Stimulated activated naive CD8-positive, alpha-beta T cell treated with anti-CD3 and anti-CD28 coated beads, Interleukin-15, amount 100 ng/mL, for 72 hours (primary cell): ENCODE measurements around the gene CCNB2.

Source experiments
- ATAC-seq: fragments of 150-1000 bp; cut with Tn5 transposase; 2 replicates; pipeline ENCODE4 v1.10.0; 2021; ENCODE audit warnings: mild to moderate bottlenecking, moderate library complexity
- DNase-seq, 2 donors: peaks; one replicate each; pipeline ENCODE4 v3.0.0; 2021 to 2022
- H3K27ac Mint-ChIP-seq, 2 donors: one replicate each; pipeline ENCODE4 v1.8.0; 2022; ENCODE audit warnings: mild to moderate bottlenecking in 2 of 2, mixed read lengths in 2 of 2, moderate library complexity in 2 of 2
- H3K27me3 Mint-ChIP-seq: one replicate; pipeline ENCODE4 v1.8.0; 2022; ENCODE audit warnings: mixed read lengths
- H3K4me1 Mint-ChIP-seq: one replicate; pipeline ENCODE4 v1.8.0; 2022; ENCODE audit warnings: mild to moderate bottlenecking, mixed read lengths
- H3K4me3 Mint-ChIP-seq, 2 donors: one replicate each; pipeline ENCODE4 v1.8.0; 2022; ENCODE audit warnings: mild to moderate bottlenecking in 2 of 2, mixed read lengths in 2 of 2, moderate library complexity in 1 of 2
- H3K9me3 Mint-ChIP-seq, 2 donors: one replicate each; pipeline ENCODE4 v1.8.0; 2022; ENCODE audit warnings: mixed read lengths in 2 of 2

The CCNB2 gene

DNA sequence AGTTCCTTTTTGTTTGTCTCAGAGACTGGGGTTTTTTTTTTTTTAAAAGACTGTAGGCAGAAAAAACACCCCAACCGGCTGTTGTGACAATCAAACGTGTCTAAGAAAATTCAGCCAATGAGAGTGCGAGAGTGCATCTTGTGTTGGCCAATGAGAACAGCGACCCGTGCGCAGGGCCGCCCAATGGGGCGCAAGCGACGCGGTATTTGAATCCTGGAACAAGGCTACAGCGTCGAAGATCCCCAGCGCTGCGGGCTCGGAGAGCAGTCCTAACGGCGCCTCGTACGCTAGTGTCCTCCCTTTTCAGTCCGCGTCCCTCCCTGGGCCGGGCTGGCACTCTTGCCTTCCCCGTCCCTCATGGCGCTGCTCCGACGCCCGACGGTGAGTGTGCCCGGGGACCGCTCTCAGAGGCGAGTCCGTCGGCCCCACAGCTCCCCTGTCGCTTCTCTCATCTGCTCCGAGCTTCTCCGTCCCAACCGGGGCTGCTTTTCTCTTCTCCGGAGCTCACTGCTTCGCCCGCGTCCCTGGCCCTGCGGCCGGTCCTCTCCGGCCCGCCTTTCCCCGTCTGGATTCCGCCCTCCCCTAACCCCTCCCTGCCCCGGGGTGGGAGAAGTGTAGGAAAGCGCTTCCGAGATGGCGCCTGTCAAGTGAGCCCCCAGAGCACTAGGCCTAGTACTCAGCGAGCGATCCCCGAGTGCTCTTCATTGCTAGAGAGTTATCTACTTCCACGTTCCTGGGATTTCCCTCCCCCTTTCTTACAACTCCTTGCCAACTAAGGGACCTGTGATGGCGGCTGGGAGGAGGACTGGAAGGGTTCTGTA, at the start of gene CCNB2:
Gene CCNB2 (plus strand): TSS at position 235 of the 821 bp plus-strand sequence. CDS start 123 bp downstream, at position 358.
- Mint-ChIP-seq H3K27me3 (no peaks in the 10 kb centered on the region), H3K4me1 (peaks cover 16% of the 10 kb centered on the region), H3K27ac (peak within 1 kb of the TSS; percentile 99 to 100), H3K4me3 (peak within 1 kb of the TSS; percentile 91 to 94), H3K9me3 (no peaks in the 10 kb centered on the region)
- DNase-seq (peak; percentile 80 to 88), ATAC-seq (peak; percentile 99)

DNA sequence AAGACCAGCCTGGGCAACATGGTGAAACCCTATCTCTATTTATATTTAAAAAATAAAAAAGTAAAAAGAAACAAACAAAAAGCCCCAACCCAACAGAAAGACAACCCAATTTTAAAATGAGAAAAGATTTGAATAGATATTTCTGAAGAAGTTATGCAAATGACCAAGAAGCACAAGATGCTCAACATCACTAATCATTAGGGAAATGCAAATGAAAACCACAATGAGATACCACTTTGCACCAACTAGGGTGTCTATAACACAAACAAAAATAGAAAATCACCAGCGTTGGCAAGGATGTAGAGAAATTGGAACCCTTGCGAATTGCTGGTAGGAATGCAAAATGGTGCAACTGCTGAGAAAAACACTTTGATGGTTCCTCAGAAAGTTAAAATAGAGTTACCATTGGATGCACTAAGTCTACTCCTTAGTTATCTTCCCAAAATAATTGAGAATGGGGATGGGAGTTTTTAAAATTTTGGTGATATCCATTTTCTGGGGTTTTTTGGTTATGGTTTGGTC, 45.8 kb upstream of the CCNB2 start:
- Mint-ChIP-seq H3K4me1 (peaks cover 6% of the 10 kb centered on the region), H3K27ac (no peak overlapping the region), H3K4me3 (no peak overlapping the region), H3K9me3 (no peaks in the 10 kb centered on the region), H3K27me3 (no peaks in the 10 kb centered on the region)
- ATAC-seq (no peak), DNase-seq (no peak)

DNA sequence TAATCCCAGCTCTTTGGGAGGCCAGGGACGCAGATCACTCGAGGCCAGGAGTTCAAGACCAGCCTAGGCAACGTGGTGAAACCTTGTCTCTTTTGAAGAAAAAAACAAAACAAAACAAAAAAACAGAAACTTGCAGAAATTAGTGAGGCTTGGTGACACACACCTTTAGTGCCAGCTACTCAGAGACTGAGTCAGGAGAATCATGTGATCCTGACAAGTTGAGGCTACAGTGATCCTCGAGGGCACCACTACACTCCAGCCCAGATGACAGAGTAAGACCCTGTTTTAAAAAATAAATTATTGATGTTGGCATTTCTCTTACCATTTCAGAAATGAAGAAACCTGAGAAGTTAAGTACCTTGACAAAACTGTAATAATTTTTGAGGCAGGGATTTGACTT, 44.6 kb upstream of the CCNB2 start:
- DNase-seq (no peak), ATAC-seq (no peak)
- no peaks in the 10 kb centered on the region for H3K4me1 Mint-ChIP-seq
- H3K27ac Mint-ChIP-seq, result no peak overlapping the region
- no peak overlapping the region for H3K4me3 Mint-ChIP-seq
- no peaks in the 10 kb centered on the region for H3K27me3 Mint-ChIP-seq
- H3K9me3 Mint-ChIP-seq, result no peaks in the 10 kb centered on the region

GRCh38 chr15:59063042-59063441, 41.9 kb upstream of the CCNB2 start:
- no peak overlapping the region for H3K4me3 Mint-ChIP-seq
- no peak overlapping the region for H3K27ac Mint-ChIP-seq
- H3K27me3 Mint-ChIP-seq, result no peaks in the 10 kb centered on the region
- DNase-seq (no peak), ATAC-seq (no peak)
- H3K4me1 Mint-ChIP-seq, result peaks cover 5% of the 10 kb centered on the region
- no peaks in the 10 kb centered on the region for H3K9me3 Mint-ChIP-seq

GRCh38 chr15:59069430-59069829, 35.5 kb upstream of the CCNB2 start:
- Mint-ChIP-seq H3K4me1 (peaks cover 15% of the 10 kb centered on the region), H3K27ac (no peak overlapping the region), H3K4me3 (no peak overlapping the region), H3K27me3 (no peaks in the 10 kb centered on the region), H3K9me3 (no peaks in the 10 kb centered on the region)
- DNase-seq (no peak), ATAC-seq (no peak)

- peaks cover 15% of the 10 kb centered on the region for H3K4me1 Mint-ChIP-seq
- no peaks in the 10 kb centered on the region for H3K9me3 Mint-ChIP-seq
- ATAC-seq, result peak; percentile 69
- H3K4me3 Mint-ChIP-seq, result peak overlapping the region in 1 of 2 donors; percentile 1
- no peak for DNase-seq
- H3K27me3 Mint-ChIP-seq, result no peaks in the 10 kb centered on the region
- peak overlapping the region; percentile 31 to 84 for H3K27ac Mint-ChIP-seq
Measured at GRCh38 chr15:59074607-59075006, 30.3 kb upstream of the CCNB2 start.

DNA sequence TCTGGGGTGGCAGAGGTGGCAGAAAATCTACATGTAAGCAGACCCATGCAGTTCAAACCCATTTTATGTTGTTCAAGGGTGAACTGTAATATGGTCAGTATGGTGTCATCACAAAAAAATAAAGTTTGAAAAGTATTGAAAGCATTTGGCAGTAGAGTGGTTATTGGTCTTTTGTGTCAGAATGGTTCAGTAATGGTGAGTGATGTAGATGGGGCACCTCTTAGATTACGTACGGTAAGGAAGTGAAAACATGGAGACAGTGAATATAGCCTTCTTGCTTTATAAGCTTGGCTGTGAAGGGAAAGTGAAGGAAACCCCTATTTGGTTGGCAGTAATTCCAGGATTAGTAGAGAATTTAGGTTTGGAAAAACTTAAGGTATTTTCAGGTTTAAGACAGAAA, 17.2 kb upstream of the CCNB2 start:
- DNase-seq (no peak), ATAC-seq (no peak)
- Mint-ChIP-seq H3K4me3 (no peak overlapping the region), H3K4me1 (no peaks in the 10 kb centered on the region), H3K27ac (no peak overlapping the region), H3K9me3 (no peaks in the 10 kb centered on the region), H3K27me3 (no peaks in the 10 kb centered on the region)

GRCh38 chr15:59094077-59094476, 10.9 kb upstream of the CCNB2 start:
- Mint-ChIP-seq H3K9me3 (no peaks in the 10 kb centered on the region), H3K4me1 (peaks cover 11% of the 10 kb centered on the region), H3K27ac (no peak overlapping the region), H3K27me3 (no peaks in the 10 kb centered on the region), H3K4me3 (no peak overlapping the region)
- no peak for ATAC-seq
- DNase-seq, result no peak

DNA sequence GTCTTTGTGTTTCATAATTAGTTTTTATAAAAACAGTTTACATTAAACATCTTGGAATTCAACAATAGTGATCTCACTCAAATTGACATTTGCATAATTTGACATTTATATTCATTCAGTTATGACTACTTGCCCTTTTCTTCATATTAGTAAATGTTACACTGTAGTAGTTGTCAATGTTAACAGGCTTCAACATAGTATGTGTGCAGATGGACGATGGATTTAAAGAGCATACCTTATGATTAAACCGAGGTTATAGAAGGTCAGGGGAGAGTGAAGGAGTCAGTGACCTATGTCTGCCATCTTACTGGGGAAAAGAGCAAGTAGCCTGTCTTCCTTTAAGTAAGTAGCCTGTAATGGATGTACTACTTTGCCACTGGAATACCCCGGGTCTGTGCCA, 8.5 kb upstream of the CCNB2 start:
- Mint-ChIP-seq H3K27ac (no peak overlapping the region), H3K4me3 (no peak overlapping the region), H3K9me3 (no peaks in the 10 kb centered on the region), H3K4me1 (peaks cover 20% of the 10 kb centered on the region), H3K27me3 (no peaks in the 10 kb centered on the region)
- ATAC-seq (no peak), DNase-seq (no peak)

- peak overlapping the region in 1 of 2 donors; percentile 93 for H3K27ac Mint-ChIP-seq
- H3K4me3 Mint-ChIP-seq, result peak overlapping the region in 1 of 2 donors; percentile 45
- H3K4me1 Mint-ChIP-seq, result peaks cover 23% of the 10 kb centered on the region
- ATAC-seq, result no peak
- H3K27me3 Mint-ChIP-seq, result no peaks in the 10 kb centered on the region
- H3K9me3 Mint-ChIP-seq, result no peaks in the 10 kb centered on the region
- DNase-seq, result no peak
Measured at GRCh38 chr15:59099162-59099685, 5.7 kb upstream of the CCNB2 start.

DNA sequence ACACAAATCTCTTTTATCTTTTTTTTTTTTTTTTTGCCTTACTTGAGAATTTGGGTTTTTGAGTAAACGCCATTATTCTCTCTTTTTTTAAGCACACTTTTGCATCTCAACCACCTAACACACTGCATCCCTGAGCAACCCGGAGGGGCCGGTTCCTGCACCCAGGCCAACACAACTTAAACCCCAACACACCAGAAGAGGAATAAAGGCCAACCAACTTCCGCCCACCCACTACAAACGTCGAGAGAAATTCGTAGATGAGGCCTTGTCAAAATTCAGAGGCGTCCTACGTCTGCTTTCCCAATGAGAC, 389 bp upstream of the CCNB2 start:
- Mint-ChIP-seq H3K4me1 (peaks cover 20% of the 10 kb centered on the region), H3K27ac (peak overlapping the region; percentile 99 to 100), H3K27me3 (no peaks in the 10 kb centered on the region), H3K9me3 (no peaks in the 10 kb centered on the region), H3K4me3 (peak overlapping the region; percentile 91 to 94)
- DNase-seq (no peak), ATAC-seq (no peak)

DNA sequence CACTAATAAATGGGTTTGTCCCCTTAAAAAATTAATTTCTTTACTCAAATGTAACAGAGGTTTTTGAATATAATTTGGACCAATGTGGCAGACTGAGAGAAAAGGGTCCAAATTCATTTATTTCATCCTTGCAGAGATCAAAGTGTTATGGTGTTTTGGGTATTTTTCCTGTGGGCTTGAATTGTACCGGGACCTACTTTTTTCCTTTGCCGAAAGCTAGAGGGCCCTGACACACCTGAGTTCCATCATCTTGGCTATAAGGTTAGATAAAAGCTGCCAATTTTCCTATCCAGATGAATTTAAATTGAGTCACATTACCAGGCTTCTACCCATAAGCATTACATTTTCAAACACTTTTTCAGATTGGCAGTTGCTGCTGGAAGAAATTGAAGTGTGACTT, 908 bp downstream of the CCNB2 start:
- Mint-ChIP-seq H3K27ac (peak overlapping the region; percentile 99 to 100), H3K27me3 (no peaks in the 10 kb centered on the region)

DNA sequence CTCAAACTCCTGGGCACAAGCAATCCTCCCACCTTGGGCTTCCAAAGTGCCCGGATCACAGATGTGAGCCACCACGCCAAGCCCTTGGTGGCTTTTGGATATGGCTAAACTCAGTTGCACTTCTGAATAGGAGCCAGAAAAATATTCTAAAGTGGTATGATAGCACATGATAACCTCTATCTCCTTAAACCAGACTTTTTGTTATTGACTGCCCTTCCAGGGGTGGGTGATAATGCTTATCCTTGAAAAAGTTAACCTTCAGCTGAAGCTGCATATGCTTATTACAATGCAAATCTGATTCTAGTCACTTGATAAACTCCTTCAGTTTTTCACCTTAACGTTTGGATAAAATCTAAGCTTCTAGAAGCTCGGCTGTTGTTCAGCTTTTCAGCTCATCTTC, 6.3 kb downstream of the CCNB2 start:
- ATAC-seq, result no peak
- peaks cover 4% of the 10 kb centered on the region for H3K4me1 Mint-ChIP-seq
- H3K9me3 Mint-ChIP-seq, result no peaks in the 10 kb centered on the region
- DNase-seq, result no peak
- H3K27me3 Mint-ChIP-seq, result no peaks in the 10 kb centered on the region
- no peak overlapping the region for H3K4me3 Mint-ChIP-seq
- no peak overlapping the region for H3K27ac Mint-ChIP-seq

More for the DNA sequence above, 908 bp downstream of the CCNB2 start:
- H3K4me1 Mint-ChIP-seq, result peaks cover 20% of the 10 kb centered on the region
- DNase-seq (no peak), ATAC-seq (no peak)
- H3K4me3 Mint-ChIP-seq, result peak overlapping the region; percentile 91 to 94
- H3K9me3 Mint-ChIP-seq, result no peaks in the 10 kb centered on the region

DNA sequence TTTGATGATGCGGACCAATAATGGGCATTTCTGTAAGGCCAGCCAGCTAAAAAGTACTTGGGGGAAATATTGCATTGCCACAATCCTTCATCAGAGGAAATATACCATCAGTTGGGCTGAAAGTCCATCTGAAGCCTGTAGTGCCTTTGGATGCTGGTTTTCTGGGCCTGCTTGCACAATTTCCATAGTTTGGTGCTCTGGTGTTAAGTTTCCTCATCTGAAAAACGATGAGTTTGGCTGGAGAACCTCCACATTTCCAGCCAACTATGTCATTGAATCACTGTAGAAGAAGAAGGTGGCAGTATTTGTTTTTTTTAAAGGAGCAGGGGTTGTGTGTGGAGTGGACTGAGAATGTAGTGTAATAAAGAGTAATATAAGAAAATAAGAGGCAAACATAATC, 10.1 kb downstream of the CCNB2 start:
- Mint-ChIP-seq H3K27ac (no peak overlapping the region), H3K4me1 (peaks cover 4% of the 10 kb centered on the region), H3K9me3 (no peaks in the 10 kb centered on the region), H3K27me3 (no peaks in the 10 kb centered on the region), H3K4me3 (no peak overlapping the region)
- DNase-seq (no peak), ATAC-seq (no peak)

- no peak overlapping the region for H3K4me3 Mint-ChIP-seq
- H3K27ac Mint-ChIP-seq, result no peak overlapping the region
- H3K9me3 Mint-ChIP-seq, result no peaks in the 10 kb centered on the region
- no peak for DNase-seq
- no peaks in the 10 kb centered on the region for H3K4me1 Mint-ChIP-seq
- no peak for ATAC-seq
- no peaks in the 10 kb centered on the region for H3K27me3 Mint-ChIP-seq
Measured at GRCh38 chr15:59116141-59116540, 11.2 kb downstream of the CCNB2 start.

GRCh38 chr15:59116771-59117170, 11.8 kb downstream of the CCNB2 start:
- no peaks in the 10 kb centered on the region for H3K4me1 Mint-ChIP-seq
- no peaks in the 10 kb centered on the region for H3K27me3 Mint-ChIP-seq
- H3K4me3 Mint-ChIP-seq, result no peak overlapping the region
- DNase-seq, result no peak
- no peak for ATAC-seq
- H3K27ac Mint-ChIP-seq, result no peak overlapping the region
- H3K9me3 Mint-ChIP-seq, result no peaks in the 10 kb centered on the region
